ENCODE measurements around the gene TBC1D10B. TPM values are rescaled to one million over a fixed set of nuclear protein-coding genes. Genes with fewer than 3 reads are reported as not detected.

The TBC1D10B gene
- total and polyA plus RNA-seq, 9 of the 15 experiments (the other 6 are each of a cell fraction or from before 2014, with no cell fraction given), result 2.2 to 55.4 (median 17.5) TPM

DNA sequence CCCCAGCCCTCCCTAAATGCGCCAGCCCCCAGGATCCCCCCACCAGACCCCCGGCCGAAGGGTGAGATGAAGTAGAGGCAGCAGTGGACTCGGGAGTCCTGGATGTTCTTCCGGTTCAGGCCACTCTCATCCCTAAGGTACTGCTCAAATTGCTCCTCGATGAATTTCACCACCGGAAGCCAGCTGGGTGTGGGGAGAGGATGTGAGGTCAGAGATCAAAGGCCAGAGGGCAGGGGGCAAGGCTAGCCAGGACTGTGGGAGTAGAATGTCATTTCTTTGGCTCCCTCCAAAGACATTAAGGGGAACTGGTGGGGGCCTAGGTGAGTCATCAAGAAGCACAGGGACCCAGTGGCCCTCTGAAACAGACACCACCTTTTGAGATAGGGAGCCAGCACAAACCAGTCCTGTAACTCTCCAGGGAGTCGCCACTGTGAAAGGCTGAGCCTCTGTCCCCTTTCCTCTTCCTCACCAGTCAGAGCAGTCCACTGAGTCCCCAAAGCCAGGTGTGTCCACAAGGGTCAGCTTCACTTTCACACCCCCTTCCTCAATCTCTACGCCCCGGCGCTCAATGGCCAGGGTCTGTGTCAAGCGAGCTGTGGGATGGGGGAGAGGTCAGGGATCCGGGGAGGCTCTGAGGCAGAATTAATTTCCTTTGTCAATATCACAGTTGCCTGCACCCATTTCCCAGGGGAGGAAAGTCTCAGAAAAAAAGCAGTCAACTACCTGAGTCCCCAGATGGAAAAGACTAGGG, 11.2 kb upstream of the TBC1D10B start (continued):
- TF ChIP-seq, protein P1, sequence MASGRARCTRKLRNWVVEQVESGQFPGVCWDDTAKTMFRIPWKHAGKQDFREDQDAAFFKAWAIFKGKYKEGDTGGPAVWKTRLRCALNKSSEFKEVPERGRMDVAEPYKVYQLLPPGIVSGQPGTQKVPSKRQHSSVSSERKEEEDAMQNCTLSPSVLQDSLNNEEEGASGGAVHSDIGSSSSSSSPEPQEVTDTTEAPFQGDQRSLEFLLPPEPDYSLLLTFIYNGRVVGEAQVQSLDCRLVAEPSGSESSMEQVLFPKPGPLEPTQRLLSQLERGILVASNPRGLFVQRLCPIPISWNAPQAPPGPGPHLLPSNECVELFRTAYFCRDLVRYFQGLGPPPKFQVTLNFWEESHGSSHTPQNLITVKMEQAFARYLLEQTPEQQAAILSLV (tag; IDR thresholded peaks at IDR 0.05), result no peak
- no peak for TF ChIP-seq MECOM (CRISPR knock-in tag; IDR thresholded peaks at IDR 0.05)
- TF ChIP-seq MTA1 (IDR thresholded peaks at IDR 0.05; ENCODE audit: borderline replicate concordance), result no peak
- TF ChIP-seq, protein P2, sequence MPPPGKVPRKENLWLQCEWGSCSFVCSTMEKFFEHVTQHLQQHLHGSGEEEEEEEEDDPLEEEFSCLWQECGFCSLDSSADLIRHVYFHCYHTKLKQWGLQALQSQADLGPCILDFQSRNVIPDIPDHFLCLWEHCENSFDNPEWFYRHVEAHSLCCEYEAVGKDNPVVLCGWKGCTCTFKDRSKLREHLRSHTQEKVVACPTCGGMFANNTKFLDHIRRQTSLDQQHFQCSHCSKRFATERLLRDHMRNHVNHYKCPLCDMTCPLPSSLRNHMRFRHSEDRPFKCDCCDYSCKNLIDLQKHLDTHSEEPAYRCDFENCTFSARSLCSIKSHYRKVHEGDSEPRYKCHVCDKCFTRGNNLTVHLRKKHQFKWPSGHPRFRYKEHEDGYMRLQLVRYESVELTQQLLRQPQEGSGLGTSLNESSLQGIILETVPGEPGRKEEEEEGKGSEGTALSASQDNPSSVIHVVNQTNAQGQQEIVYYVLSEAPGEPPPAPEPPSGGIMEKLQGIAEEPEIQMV (tag; conservative IDR thresholded peaks at IDR 0.05; ENCODE audit: low read depth), result no peak
- no peak for TF ChIP-seq TEAD2 (tag; IDR thresholded peaks at IDR 0.05)
- no peak for TF ChIP-seq RBM15 (IDR thresholded peaks at IDR 0.05; ENCODE audit: insufficient read depth, low read length)
- peak in 1 of 2 experiments; percentile 21 for TF ChIP-seq E2F6 (IDR thresholded peaks at IDR 0.05; ENCODE audit: borderline replicate concordance in 1 of 2, extremely low read depth in 1 of 2, insufficient read depth in 1 of 2, insufficient read length in 1 of 2, low read depth in 1 of 2, low read length in 1 of 2, poor library complexity in 1 of 2, severe bottlenecking in 1 of 2)
- TF ChIP-seq, protein P3, sequence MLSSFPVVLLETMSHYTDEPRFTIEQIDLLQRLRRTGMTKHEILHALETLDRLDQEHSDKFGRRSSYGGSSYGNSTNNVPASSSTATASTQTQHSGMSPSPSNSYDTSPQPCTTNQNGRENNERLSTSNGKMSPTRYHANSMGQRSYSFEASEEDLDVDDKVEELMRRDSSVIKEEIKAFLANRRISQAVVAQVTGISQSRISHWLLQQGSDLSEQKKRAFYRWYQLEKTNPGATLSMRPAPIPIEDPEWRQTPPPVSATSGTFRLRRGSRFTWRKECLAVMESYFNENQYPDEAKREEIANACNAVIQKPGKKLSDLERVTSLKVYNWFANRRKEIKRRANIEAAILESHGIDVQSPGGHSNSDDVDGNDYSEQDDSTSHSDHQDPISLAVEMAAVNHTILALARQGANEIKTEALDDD (IDR thresholded peaks at IDR 0.05), result peak; percentile 51; the same call in 1 of the 2 replicates
- TF ChIP-seq SMARCA4 (IDR thresholded peaks at IDR 0.05), result peak; percentile 86

Measured in K562 (cell line).